ENCODE results near the gene CNPY1.
"Not testable (repeated sequence)": the region's sequence is repeated elsewhere in the genome, so short reads cannot be mapped to it uniquely, and the experiment has no call there.

Gene CNPY1

GRCh38 chr7:155524018-155524556 is 22.3 kb downstream of the CNPY1 start:
- intact Hi-C loops (cut with micrococcal nuclease), result no loop called here
- H3K9me3 Mint-ChIP-seq, result no peaks in the 10 kb centered on the region
- no peaks in the 10 kb centered on the region for H3K36me3 Mint-ChIP-seq (ENCODE audit: low read depth)
- H3K27ac Mint-ChIP-seq, result no peak overlapping the region
- peaks cover 72% of the 10 kb centered on the region for H3K27me3 Mint-ChIP-seq
- peaks cover 5% of the 10 kb centered on the region for H3K4me1 Mint-ChIP-seq (ENCODE audit: low read depth)
- H3K4me3 Mint-ChIP-seq, result no peak overlapping the region

DNA sequence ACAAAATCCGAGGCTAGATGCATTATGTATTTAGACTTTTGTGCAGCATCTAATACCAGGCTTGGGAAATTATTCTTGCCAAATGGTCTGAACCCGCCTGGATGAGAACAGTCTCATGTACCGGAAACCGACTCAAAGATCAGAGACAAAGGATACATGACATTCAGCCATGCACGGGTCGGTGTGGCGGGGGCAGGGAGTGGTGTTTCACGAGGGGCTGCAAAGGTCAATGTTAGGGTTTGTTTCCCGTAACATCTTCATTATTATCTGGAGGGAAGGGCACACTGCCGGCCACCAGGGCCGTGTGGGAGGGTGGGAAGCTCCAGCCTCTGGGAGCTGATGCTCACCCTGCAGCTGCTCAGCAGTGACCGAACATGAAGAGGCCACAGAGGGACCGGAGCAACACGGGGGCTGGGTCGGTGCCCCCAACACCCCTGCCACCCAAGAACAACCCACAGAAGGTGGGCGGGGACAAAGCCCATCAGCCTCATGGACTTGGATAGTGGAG is 23.1 kb downstream of the CNPY1 start:
- H3K27ac Mint-ChIP-seq, result no peak overlapping the region
- H3K4me3 Mint-ChIP-seq, result no peak overlapping the region
- H3K9me3 Mint-ChIP-seq, result no peaks in the 10 kb centered on the region
- H3K4me1 Mint-ChIP-seq (ENCODE audit: low read depth), result peaks cover 3% of the 10 kb centered on the region
- H3K27me3 Mint-ChIP-seq, result peaks cover 74% of the 10 kb centered on the region
- intact Hi-C loops (cut with micrococcal nuclease), result no loop called here
- H3K36me3 Mint-ChIP-seq (ENCODE audit: low read depth), result no peaks in the 10 kb centered on the region

DNA sequence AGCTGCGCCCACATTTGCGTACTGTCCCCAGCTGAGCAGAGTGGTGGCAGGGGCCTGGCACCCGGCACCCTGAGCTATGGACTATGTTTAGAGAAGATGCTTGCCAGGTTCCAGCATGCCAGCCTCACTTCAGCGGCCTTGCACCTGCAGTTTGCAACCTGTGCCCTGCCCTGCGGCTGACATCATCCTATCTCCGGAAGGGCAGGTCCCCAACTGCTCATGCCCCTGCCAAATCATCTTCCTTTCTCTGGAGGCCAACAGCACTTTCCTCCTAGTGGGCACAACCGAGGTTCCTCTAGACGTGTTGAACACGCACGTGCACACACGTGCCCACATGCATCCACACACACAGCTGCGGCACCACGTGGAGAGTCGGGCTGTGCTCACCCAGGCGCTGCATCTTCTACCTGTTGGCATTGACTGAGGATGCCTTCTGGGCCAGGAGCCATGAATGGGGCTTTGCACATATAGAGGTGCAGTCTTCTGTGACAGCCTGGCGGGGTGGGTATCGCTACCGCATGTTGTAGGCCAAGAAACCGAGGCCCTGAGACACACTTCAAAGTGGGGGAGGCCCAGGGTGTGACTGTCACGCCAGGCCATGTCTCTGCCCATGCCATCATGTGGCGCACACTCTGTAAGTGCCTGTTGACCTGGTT is 24.5 kb downstream of the CNPY1 start:
- Mint-ChIP-seq H3K27ac (no peak overlapping the region), H3K27me3 (peaks cover 77% of the 10 kb centered on the region), H3K36me3 (ENCODE audit: low read depth) (no peaks in the 10 kb centered on the region)

GRCh38 chr7:155521007-155521742 is 25.2 kb downstream of the CNPY1 start:
- no peaks in the 10 kb centered on the region for H3K4me1 Mint-ChIP-seq (ENCODE audit: low read depth)
- H3K27ac Mint-ChIP-seq, result no peak overlapping the region

More for the DNA sequence above, 24.5 kb downstream of the CNPY1 start:
- Mint-ChIP-seq H3K4me3 (no peak overlapping the region), H3K9me3 (no peaks in the 10 kb centered on the region), H3K4me1 (ENCODE audit: low read depth) (no peaks in the 10 kb centered on the region)
- intact Hi-C loops (cut with micrococcal nuclease), result no loop called here

GRCh38 chr7:155520114-155520513 is 26.2 kb downstream of the CNPY1 start:
- no peaks in the 10 kb centered on the region for H3K36me3 Mint-ChIP-seq (ENCODE audit: low read depth)
- intact Hi-C loops (cut with micrococcal nuclease), result no loop called here
- H3K27me3 Mint-ChIP-seq, result peaks cover 80% of the 10 kb centered on the region
- H3K4me3 Mint-ChIP-seq, result no peak overlapping the region
- H3K9me3 Mint-ChIP-seq, result no peaks in the 10 kb centered on the region
- no peaks in the 10 kb centered on the region for H3K4me1 Mint-ChIP-seq (ENCODE audit: low read depth)
- no peak overlapping the region for H3K27ac Mint-ChIP-seq

More at GRCh38 chr7:155521007-155521742, 25.2 kb downstream of the CNPY1 start:
- Mint-ChIP-seq H3K4me3 (no peak overlapping the region), H3K27me3 (peaks cover 80% of the 10 kb centered on the region), H3K36me3 (ENCODE audit: low read depth) (no peaks in the 10 kb centered on the region), H3K9me3 (no peaks in the 10 kb centered on the region)
- intact Hi-C loops (cut with micrococcal nuclease), result no loop called here

GRCh38 chr7:155519358-155519757 is 27.0 kb downstream of the CNPY1 start:
- H3K4me1 Mint-ChIP-seq (ENCODE audit: low read depth); H3K4me3 Mint-ChIP-seq; H3K27ac Mint-ChIP-seq; H3K9me3 Mint-ChIP-seq; H3K36me3 Mint-ChIP-seq (ENCODE audit: low read depth); intact Hi-C loops (cut with micrococcal nuclease): not testable (repeated sequence)
- H3K27me3 Mint-ChIP-seq, result peaks cover 79% of the 10 kb centered on the region

DNA sequence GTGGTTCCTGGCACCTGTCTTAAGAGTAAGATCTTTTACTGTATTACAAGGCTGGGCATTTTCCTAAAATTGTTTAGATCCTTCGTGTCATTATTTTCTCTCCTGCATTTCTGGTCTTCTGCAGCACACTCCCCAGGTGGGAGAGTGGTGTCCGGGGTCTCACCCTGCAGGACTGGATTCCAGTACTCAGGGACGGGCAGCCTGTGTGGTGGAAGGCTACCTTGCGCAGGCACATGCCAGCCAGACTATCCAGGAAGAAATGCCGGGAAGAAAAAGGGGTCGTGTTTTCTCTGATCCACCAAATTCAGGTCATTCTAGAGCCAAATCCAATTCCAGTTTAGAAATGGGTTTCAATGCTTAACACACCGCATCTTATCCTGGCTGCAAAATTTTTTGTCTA is 27.7 kb downstream of the CNPY1 start:
- intact Hi-C loops (cut with micrococcal nuclease), result no loop called here
- Mint-ChIP-seq H3K36me3 (ENCODE audit: low read depth) (no peaks in the 10 kb centered on the region), H3K27me3 (peaks cover 79% of the 10 kb centered on the region), H3K4me1 (ENCODE audit: low read depth) (no peaks in the 10 kb centered on the region), H3K27ac (no peak overlapping the region), H3K9me3 (no peaks in the 10 kb centered on the region), H3K4me3 (no peak overlapping the region)

DNA sequence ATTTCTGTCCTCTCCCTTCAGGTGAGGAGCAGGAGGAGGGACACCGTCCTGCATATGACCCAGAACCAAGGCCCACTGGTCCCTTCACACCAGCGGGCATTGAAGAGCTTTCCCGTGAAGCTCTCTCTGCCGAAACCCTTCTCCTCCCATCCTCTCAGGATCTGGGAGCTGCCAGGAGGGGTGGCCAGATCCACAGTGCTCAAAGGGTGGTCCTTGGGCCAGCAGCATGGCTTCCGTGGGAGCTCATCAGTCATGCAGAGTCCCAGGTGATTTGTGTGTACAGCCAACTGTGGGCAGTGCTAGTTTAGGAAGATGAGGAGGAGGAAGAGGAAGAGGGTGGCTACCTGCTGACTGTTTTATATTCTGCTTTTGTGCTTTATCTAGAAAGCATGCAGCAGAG is 28.4 kb downstream of the CNPY1 start:
- H3K27ac Mint-ChIP-seq, result no peak overlapping the region

GRCh38 chr7:155517452-155517851 is 28.9 kb downstream of the CNPY1 start:
- H3K27ac Mint-ChIP-seq, result no peak overlapping the region
- no peak overlapping the region for H3K4me3 Mint-ChIP-seq
- intact Hi-C loops (cut with micrococcal nuclease), result no loop called here
- H3K36me3 Mint-ChIP-seq (ENCODE audit: low read depth), result no peaks in the 10 kb centered on the region
- peaks cover 76% of the 10 kb centered on the region for H3K27me3 Mint-ChIP-seq
- H3K9me3 Mint-ChIP-seq, result no peaks in the 10 kb centered on the region
- H3K4me1 Mint-ChIP-seq (ENCODE audit: low read depth), result no peaks in the 10 kb centered on the region

More for the DNA sequence above, 28.4 kb downstream of the CNPY1 start:
- intact Hi-C loops (cut with micrococcal nuclease), result no loop called here
- no peak overlapping the region for H3K4me3 Mint-ChIP-seq
- no peaks in the 10 kb centered on the region for H3K9me3 Mint-ChIP-seq
- no peaks in the 10 kb centered on the region for H3K4me1 Mint-ChIP-seq (ENCODE audit: low read depth)
- no peaks in the 10 kb centered on the region for H3K36me3 Mint-ChIP-seq (ENCODE audit: low read depth)
- peaks cover 77% of the 10 kb centered on the region for H3K27me3 Mint-ChIP-seq

- Mint-ChIP-seq H3K27ac (no peak overlapping the region), H3K9me3 (no peaks in the 10 kb centered on the region), H3K36me3 (ENCODE audit: low read depth) (no peaks in the 10 kb centered on the region), H3K4me3 (no peak overlapping the region), H3K4me1 (ENCODE audit: low read depth) (no peaks in the 10 kb centered on the region), H3K27me3 (peaks cover 77% of the 10 kb centered on the region)
- intact Hi-C loops (cut with micrococcal nuclease), result no loop called here
Measured at GRCh38 chr7:155516466-155516865, 29.9 kb downstream of the CNPY1 start.

DNA sequence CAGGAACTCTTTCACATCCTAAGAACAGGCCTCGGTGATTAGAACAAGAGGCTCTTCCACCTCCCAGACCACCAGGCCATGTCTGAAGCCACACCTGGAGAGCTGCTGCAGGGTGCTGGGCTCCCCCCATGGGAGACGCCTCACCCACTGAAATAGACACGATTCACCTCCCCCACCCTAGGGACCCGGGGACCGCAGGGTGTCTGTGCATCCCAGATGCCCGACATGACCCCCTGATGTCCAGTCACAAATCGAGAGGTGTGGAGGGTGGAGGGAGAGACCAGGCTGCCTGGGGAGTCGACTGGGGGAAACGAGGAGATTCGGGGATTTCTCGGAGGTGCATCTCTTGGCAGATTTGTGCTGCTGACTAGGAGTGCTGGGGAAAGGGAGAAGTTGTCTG is 31.0 kb downstream of the CNPY1 start:
- peaks cover under 1% of the 10 kb centered on the region for H3K4me1 Mint-ChIP-seq (ENCODE audit: low read depth)
- intact Hi-C loops (cut with micrococcal nuclease), result no loop called here
- H3K36me3 Mint-ChIP-seq (ENCODE audit: low read depth), result no peaks in the 10 kb centered on the region
- no peak overlapping the region for H3K4me3 Mint-ChIP-seq
- peaks cover 78% of the 10 kb centered on the region for H3K27me3 Mint-ChIP-seq
- H3K9me3 Mint-ChIP-seq, result no peaks in the 10 kb centered on the region
- H3K27ac Mint-ChIP-seq, result no peak overlapping the region

GRCh38 chr7:155514296-155514695 is 32.1 kb downstream of the CNPY1 start:
- intact Hi-C loops (cut with micrococcal nuclease), result no loop called here
- Mint-ChIP-seq H3K4me1 (ENCODE audit: low read depth) (peaks cover 9% of the 10 kb centered on the region), H3K27ac (no peak overlapping the region), H3K27me3 (peaks cover 80% of the 10 kb centered on the region), H3K9me3 (no peaks in the 10 kb centered on the region), H3K4me3 (no peak overlapping the region), H3K36me3 (ENCODE audit: low read depth) (no peaks in the 10 kb centered on the region)

DNA sequence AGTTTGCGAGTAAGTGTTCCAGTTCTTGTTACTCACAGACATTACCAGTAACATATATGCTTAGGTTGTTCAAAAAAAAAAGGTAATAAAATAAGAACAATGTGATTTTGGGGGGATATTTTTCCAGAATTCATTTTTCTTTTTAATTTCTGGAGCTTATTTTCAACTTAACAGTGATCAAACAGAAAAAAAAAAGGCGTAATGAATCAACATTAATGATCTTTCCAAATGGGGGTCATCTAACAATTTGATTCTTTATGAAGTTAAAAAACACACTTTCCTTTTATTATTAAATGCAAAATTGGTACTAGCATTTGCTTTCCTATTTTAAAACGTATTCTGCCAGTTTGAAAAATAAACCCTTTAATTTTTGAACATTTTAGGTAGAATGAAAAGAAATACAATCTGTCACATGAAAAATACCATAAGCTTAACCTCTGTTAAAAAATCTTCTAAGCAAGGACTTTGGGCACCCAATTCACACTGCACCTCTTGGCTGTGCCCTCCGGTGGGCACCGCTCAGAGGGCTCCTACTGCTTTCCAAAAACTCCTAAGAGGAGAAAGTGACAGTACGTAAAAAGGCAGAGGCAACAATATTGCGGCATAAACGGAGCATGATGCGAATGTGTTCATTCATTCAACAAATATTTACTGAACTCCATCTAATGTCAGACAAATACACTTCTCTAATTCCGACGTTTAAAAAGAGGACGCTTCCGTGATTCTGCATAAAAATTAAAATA is 32.6 kb downstream of the CNPY1 start:
- peaks cover 80% of the 10 kb centered on the region for H3K27me3 Mint-ChIP-seq
- H3K27ac Mint-ChIP-seq, result no peak overlapping the region
- H3K9me3 Mint-ChIP-seq, result no peaks in the 10 kb centered on the region
- no peak overlapping the region for H3K4me3 Mint-ChIP-seq
- peaks cover 13% of the 10 kb centered on the region for H3K4me1 Mint-ChIP-seq (ENCODE audit: low read depth)
- H3K36me3 Mint-ChIP-seq (ENCODE audit: low read depth), result no peaks in the 10 kb centered on the region
- intact Hi-C loops (cut with micrococcal nuclease), result no loop called here

Measured in dendritic cell treated with granulocyte-macrophage colony-stimulating factor and Interleukin-4, amounts not matched to agents 40 ng/mL and 50 ng/mL, for 4 days (primary cell).